Embryonic facial prominence (tissue), 1 donor: Measurements from ENCODE around the gene ZMYND8.
"Not testable (repeated sequence)": the region's sequence is repeated elsewhere in the genome, so short reads cannot be mapped to it uniquely, and the experiment has no call there.

Experiments
- DNase-seq: peaks from one replicate; pipeline ENCODE4 v3.0.0-alpha.2; 2016; ENCODE audit errors: extremely low spot score

ZMYND8 gene

GRCh38 chr20:47370850-47371782, 14.6 kb upstream of the ZMYND8 start:
- no peak for DNase-seq

GRCh38 chr20:47370214-47370613, 13.7 kb upstream of the ZMYND8 start:
- DNase-seq: no peak

- no peak for DNase-seq
These were observed 11.8 kb upstream of the ZMYND8 start for GRCh38 chr20:47368301-47368700.

DNA sequence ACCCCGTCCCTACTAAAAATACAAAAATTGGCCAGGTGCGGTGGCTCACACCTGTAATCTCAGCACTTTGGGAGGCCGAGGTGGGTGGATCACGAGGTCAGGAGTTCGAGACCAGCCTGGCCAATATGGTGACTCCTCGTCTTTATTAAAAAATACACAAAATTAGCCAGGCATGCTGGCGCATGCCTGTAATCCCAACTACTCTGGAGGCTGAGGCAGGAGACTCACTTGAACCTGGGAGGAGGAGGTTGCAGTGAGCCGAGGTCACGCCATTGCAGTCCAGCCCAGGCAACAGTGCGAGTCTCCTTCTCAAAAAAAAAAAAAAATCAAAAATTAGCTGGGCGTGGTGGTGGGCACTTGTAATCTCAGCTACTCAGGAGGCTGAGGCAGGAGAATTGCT, 9.8 kb upstream of the ZMYND8 start:
- not testable (repeated sequence) for DNase-seq

DNA sequence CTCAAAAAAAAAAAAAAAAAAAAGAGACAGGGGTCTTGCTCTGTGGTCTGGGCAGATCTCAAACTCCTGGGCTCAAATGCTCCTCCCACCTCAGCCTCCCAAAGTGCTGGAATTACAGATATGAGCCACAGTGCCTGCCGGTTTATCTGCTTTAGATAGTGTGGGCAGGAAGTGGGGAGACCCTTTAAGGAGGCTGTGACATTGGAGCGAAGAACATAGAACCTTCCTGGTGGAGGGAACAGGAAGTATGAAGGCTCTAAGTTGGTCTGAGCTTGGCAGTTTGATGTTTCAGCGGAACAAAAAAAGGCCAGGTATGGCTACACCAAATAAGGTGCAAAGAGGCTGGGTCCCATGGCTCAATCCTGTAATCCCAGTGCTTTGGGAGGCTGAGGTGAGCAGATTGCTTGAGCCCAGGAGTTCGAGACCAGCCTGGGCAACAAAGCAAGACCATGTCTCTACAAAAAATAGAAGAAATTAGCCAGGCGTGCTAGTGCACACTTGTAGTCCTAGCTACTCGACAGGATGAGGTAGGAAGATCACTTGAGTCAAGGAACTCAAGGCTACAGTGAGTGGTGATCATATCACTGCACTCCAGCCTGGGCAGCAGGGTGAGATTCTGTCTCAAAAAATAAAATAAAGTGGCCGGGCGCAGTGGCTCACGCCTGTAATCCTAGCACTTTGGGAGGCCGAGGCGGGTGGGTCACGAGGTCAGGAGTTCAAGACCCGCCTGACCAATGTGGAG, 8.7 kb upstream of the ZMYND8 start:
- no peak for DNase-seq

DNA sequence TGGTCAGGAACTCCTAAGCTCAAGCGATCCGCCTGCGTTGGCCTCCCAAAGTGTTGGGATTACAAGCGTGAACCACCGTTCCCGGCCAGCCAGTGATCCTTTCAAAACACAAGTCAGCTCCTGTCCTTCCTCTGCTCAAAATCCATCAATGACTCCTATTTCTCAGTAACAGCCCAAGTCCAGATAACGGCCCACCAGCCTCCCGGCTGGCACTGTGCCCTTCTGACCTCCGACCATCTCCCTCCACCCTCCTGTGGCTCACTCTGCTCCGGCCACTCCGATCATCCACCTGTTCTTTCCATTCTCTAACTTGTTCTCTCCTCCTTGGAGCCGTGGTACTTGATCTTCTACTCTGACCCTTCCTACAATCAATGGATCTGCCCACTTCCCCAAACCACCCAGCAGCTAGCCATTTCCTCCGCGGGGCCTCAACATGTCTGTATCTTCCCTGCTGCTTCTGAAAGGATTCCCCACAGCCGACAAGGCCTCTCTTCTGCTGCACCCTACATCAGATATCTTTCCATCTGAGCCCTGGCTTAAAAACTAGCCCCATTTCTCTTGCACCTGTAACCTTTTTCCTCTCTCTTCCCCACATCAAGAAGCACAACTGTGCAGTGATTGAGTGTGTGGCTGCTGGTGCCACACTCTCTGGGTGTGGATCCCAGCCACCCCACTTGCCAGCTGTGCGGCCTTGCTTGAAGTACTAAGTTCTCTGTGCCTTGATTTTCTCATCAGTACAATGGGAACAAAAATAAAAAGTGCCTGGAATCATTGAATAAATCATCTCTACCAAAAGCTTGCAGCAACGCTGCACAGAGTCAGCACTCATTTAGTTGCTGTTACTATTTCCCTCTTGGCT, 6.1 kb upstream of the ZMYND8 start:
- DNase-seq: no peak

DNA sequence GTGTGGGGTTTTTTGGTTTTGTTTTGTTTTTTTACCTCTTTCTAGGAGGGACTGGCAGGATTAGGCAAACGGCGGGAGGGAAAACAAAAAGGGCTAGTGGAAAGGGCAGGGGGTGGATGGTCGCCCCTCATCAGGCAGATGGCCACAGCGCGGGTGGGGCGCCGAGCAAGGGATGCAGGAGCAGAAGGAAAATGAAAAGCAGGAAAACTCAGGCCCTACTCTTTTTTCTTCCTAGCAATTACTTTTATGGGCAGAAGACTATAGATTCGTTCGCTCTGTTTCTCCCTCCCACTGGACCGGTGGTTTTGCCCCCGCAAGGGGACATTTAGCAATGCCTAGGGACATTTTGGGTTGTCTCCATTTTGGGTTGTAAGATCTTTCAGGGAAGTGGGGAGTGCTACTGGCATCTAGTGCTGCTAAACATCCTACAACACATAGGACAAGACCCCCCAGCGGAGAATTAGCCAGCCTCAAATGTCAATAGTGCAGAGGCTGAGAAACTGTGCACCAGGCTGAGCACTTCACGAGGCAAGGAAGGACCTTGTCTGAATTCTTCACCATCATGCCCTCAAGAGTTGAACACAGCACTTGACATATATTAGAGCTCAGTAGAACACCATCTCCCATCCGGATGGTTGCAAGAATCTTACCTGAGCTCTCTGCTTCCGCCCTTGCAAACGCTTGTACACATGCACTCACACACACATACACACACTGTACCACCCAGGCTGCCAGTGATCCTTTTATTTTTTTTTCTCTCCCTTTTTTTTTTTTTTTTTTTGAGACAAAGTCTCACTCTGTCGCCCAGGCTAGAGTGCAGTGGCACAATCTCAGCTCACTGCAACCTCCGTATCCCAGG, 4.8 kb upstream of the ZMYND8 start:
- no peak for DNase-seq

GRCh38 chr20:47360297-47361056, 4.0 kb upstream of the ZMYND8 start:
- no peak for DNase-seq

DNA sequence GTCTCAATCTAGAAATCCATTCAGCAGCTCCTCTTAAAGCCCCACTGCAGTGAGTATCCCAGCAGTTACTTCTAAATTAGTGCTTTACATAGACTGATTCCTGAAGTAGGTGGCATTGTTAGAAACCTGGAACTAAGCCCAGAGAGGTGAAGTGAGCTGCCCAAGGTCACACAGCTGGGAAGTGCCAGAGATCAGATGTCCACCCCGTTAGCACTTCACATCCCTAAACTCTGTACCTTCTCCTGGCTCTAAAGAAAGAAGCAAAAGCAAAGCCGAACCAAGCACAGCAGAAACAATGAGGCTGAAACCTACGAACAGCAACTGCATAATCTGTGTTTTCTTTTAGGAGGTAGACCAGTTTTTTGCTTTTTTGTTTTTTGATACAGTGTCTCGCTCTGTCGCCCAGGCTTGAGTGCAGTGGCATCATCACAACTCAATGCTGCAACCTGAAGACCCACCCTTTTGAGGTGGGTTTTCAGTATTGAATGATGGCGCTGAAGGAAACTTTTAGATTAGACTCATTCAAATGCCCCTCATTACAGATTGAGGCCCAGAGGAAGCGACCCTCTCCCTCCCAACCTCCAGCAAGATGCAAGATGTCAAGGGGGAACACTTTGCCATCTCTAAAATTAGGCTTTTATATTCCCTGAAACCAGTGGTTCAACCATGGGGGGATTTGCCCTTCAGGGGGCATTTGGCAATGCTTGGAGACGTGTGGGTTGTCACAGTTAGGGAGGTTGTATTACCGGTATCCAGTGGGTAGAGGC, 3.2 kb upstream of the ZMYND8 start:
- no peak for DNase-seq

DNA sequence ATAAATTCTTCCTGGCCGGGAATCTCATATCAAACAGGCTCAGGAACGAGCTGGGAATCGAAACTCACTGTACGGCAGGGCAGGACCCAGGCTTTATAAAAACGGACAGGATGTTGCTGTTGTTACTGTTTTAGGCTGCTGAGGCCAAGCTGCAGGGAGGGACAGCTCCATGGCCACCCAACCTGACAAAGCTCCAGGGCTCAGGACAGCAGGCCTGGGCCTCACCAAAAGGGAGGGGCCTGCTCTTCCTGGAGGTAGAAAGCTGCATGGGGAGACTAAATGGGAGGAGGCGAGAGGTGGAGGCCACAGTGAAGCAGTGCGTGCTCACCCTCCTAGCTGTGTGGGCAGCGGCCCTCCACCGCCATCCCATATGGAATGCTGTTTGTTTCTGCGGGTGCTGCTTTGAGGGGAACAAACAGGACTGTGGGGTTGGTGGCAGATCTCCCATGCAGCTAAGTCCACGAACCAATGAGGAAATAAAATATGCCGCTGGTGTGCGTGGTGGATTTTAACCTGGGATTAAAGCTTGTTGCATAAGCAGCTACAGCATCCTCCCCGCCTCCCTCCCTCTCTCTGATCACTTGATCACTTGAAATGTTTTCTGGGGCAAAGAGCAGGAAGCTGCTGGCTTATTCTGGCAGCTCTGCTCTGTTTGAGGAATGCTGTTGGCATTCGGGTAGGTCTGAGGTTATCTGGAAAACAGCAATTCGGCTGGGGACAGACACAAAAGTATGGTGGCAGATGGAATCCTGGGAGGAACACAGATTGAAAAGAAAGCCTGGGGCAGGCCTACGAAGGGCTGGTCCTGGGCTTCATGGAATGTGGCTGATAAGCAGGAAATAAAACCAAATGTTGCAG, 2.4 kb upstream of the ZMYND8 start:
- no peak for DNase-seq

GRCh38 chr20:47358039-47358671, 1.7 kb upstream of the ZMYND8 start:
- no peak for DNase-seq

- DNase-seq: no peak
These were observed 968 bp upstream of the ZMYND8 start for GRCh38 chr20:47357296-47358038.

DNA sequence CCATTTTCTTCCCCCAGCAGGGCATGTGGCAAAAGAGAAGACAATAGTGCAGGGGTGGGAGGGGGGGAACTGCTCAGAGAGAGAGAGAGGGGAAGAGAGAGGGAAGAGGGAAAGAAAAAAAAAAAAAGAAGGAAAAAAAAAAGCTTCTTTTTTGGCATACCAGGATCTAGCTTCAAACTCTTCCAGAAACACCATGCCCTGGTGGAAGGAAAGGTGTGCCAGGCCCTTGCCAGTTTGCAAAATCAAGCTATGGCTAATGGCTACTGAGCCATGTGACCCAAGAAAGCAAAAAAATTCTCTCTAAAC, 326 bp downstream of the ZMYND8 start:
- DNase-seq: no peak

DNA sequence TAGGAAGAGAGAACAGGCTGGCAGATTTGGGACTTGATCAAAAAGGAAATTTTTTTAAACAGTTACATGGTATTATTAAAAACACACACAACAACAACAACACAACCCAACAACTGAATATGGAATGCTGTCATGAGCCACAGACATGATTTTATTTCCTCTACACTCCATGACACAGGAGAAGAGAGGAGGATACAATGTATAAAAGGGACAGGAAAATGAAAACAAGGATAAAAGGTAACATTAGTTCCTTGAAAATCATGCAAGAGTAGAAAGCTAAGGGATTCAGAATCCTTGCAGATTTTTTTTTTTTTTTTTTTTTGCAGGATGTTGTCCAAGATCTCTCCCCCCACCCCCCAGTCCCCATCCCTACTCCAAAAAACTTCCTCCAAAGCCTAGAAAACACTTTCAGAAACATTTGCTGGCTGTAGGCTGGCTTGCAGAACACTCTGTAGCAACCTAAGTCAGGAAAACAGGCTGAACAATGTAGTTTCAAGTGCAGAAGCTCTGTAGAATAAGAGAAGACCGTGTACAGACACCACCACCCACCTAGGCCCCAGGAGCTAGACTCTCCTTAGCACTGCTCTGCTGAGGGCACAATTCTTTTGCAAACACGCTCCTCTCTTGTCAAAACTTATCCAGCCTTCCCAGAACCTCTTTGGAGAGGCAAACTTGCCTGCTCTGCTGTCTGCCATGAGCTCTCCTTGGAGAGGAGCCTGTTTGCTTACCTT, 845 bp downstream of the ZMYND8 start:
- DNase-seq: no peak

- DNase-seq: no peak
These were observed 1.6 kb downstream of the ZMYND8 start for GRCh38 chr20:47354714-47355488.

- DNase-seq: no peak
These were observed 2.1 kb downstream of the ZMYND8 start for GRCh38 chr20:47354464-47354713.
